Karpas-422 (cell line): ENCODE measurements around the gene IFI27. TPM values are rescaled to one million over a fixed set of nuclear protein-coding genes. Genes with fewer than 3 reads are reported as not detected.
"Not testable (repeated sequence)": the region's sequence is repeated elsewhere in the genome, so short reads cannot be mapped to it uniquely, and the experiment has no call there.

Source experiments
- DNase-seq: peaks from one replicate; pipeline ENCODE4 v3.0.0-alpha.2; 2015
- H2AFZ ChIP-seq: fragments of 200-600 bp; sonication (generic); 2 replicates; pipeline ENCODE4 v1.6.1; 2014; ENCODE audit warnings: antibody characterized with exemption, low read length, mixed read lengths
- H3K27ac ChIP-seq: fragments of 200-600 bp; sonication (generic); 2 replicates; pipeline ENCODE4 v1.5.1; 2014; ENCODE audit warnings: mild to moderate bottlenecking, low read length, moderate library complexity
- H3K27me3 ChIP-seq: fragments of 200-600 bp; sonication (generic); 2 replicates; pipeline ENCODE4 v1.6.1; 2014; ENCODE audit warnings: low read length, mixed read lengths
- H3K36me3 ChIP-seq: fragments of 200-600 bp; sonication (generic); 2 replicates; pipeline ENCODE4 v1.6.1; 2014; ENCODE audit warnings: low read length, mixed read lengths; ENCODE audit not compliant: insufficient read depth
- H3K4me1 ChIP-seq: fragments of 200-600 bp; sonication (generic); 2 replicates; pipeline ENCODE4 v1.6.1; 2014; ENCODE audit warnings: mild to moderate bottlenecking, low read length, mixed read lengths
- H3K4me2 ChIP-seq: fragments of 200-600 bp; sonication (generic); 2 replicates; pipeline ENCODE4 v1.6.1; 2014; ENCODE audit warnings: low read length, low read depth, mild to moderate bottlenecking; ENCODE audit not compliant: poor library complexity, severe bottlenecking
- H3K4me3 ChIP-seq: fragments of 200-600 bp; sonication (generic); 2 replicates; pipeline ENCODE4 v1.5.1; 2014; ENCODE audit warnings: mild to moderate bottlenecking, antibody characterized with exemption, low read length, mixed read lengths
- H3K79me2 ChIP-seq: fragments of 200-600 bp; sonication (generic); 2 replicates; pipeline ENCODE4 v1.6.1; 2014; ENCODE audit warnings: mild to moderate bottlenecking, low read length, mixed read lengths
- H3K9ac ChIP-seq: fragments of 200-600 bp; sonication (generic); 2 replicates; pipeline ENCODE4 v1.6.0; 2014; ENCODE audit warnings: low read length
- H3K9me2 ChIP-seq: fragments of 200-600 bp; sonication (generic), shearing (Covaris generic); replicated peaks from 2 replicates; pipeline ENCODE4 v1.6.0; 2014; ENCODE audit warnings: mild to moderate bottlenecking, low read length, moderate library complexity; ENCODE audit not compliant: insufficient read depth
- H3K9me3 ChIP-seq: fragments of 300-700, 200-600 bp; sonication (generic); 2 replicates; pipeline ENCODE4 v1.6.1; 2014; ENCODE audit warnings: low read length, mixed read lengths
- H4K20me1 ChIP-seq: fragments of 200-600 bp; sonication (generic); 2 replicates; pipeline ENCODE4 v1.6.1; 2014; ENCODE audit warnings: mild to moderate bottlenecking, antibody characterized with exemption, low read length, low read depth; ENCODE audit not compliant: insufficient read depth
- total RNA-seq: library from RNA; depleted of rRNA; stranded (reverse); fragments of >200 nt; shearing (Covaris generic); gene quantifications from 2 replicates; pipeline ENCODE4 v1.2.3, GENCODE V29; 2014; ENCODE audit warnings: low replicate concordance

Gene IFI27
- total RNA-seq, 1 experiment from 2014 or later = 0.48 TPM

DNA sequence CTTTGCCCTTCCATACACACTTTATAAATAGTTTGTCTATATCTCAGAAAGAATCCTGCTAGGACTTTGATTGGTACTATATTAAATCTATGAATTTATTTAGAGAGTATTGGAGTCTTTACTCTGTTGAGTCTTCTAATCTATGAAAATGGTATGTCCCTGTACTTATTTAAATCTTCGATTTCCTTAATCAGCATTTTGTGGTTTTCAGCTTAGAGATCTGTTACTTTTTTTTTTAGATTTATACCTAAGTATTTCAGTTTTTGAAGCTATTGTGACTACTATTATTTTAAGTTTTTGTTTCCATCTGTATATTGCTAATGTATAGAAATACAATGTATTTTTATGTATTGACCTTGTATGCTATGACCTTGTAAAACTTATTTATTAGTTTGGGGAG is 32.3 kb downstream of the IFI27 start:
- Histone ChIP-seq H2AFZ (no peak overlapping the region), H3K4me3 (no peak overlapping the region), H3K27ac (no peak overlapping the region), H3K9me2 (no peaks in the 10 kb centered on the region), H3K36me3 (no peaks in the 10 kb centered on the region), H3K4me1 (no peaks in the 10 kb centered on the region), H3K9ac (no peak overlapping the region), H3K27me3 (no peaks in the 10 kb centered on the region), H3K4me2 (no peak overlapping the region), H4K20me1 (no peaks in the 10 kb centered on the region), H3K79me2 (no peaks in the 10 kb centered on the region), H3K9me3 (no peaks in the 10 kb centered on the region)
- DNase-seq = no peak

- H3K27ac ChIP-seq = no peak overlapping the region
- peak; percentile 75 for DNase-seq
- no peaks in the 10 kb centered on the region for H3K9me2 ChIP-seq
- no peaks in the 10 kb centered on the region for H3K9me3 ChIP-seq
- no peak overlapping the region for H3K9ac ChIP-seq
- H4K20me1 ChIP-seq = no peaks in the 10 kb centered on the region
- H2AFZ ChIP-seq = no peak overlapping the region
- no peaks in the 10 kb centered on the region for H3K79me2 ChIP-seq
- no peak overlapping the region for H3K4me2 ChIP-seq
- H3K27me3 ChIP-seq = no peaks in the 10 kb centered on the region
- no peaks in the 10 kb centered on the region for H3K4me1 ChIP-seq
- H3K4me3 ChIP-seq = no peak overlapping the region
- H3K36me3 ChIP-seq = no peaks in the 10 kb centered on the region
Observed at GRCh38 chr14:94143239-94143638, 32.7 kb downstream of the IFI27 start.

- H3K9me2 ChIP-seq = no peaks in the 10 kb centered on the region
- H3K36me3 ChIP-seq = no peaks in the 10 kb centered on the region
- DNase-seq = no peak
- no peaks in the 10 kb centered on the region for H3K79me2 ChIP-seq
- no peaks in the 10 kb centered on the region for H3K27me3 ChIP-seq
- H3K27ac ChIP-seq = no peak overlapping the region
- H3K9me3 ChIP-seq = no peaks in the 10 kb centered on the region
- H3K4me2 ChIP-seq = no peak overlapping the region
- no peak overlapping the region for H3K4me3 ChIP-seq
- no peaks in the 10 kb centered on the region for H3K4me1 ChIP-seq
- H4K20me1 ChIP-seq = no peaks in the 10 kb centered on the region
- no peak overlapping the region for H2AFZ ChIP-seq
- H3K9ac ChIP-seq = no peak overlapping the region
Observed at GRCh38 chr14:94143711-94144110, 33.2 kb downstream of the IFI27 start.

DNA sequence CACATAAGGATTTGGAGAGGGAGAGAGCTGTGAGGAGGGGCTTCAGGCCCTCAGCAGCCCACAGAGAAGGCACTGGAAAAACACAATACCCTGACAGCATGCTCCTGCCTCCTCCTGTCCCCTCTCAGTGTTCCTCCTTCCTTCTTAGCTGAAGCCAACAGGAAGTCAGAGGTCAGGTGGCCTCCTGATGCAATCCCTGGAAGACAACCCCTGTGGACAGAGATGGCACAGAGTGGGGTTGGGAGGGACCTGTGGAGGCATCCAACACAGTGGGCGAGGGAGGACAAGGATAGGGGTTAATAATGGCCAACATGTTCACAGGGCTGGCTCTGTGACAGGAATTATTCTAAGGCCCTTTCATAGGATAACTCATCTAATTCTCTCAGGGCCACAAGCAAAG is 34.2 kb downstream of the IFI27 start:
- Histone ChIP-seq H3K9ac (no peak overlapping the region), H3K9me2 (no peaks in the 10 kb centered on the region), H4K20me1 (no peaks in the 10 kb centered on the region), H3K4me2 (no peak overlapping the region), H3K4me1 (no peaks in the 10 kb centered on the region), H3K27ac (no peak overlapping the region), H3K79me2 (no peaks in the 10 kb centered on the region), H3K36me3 (no peaks in the 10 kb centered on the region), H3K9me3 (no peaks in the 10 kb centered on the region), H3K27me3 (no peaks in the 10 kb centered on the region), H2AFZ (no peak overlapping the region), H3K4me3 (no peak overlapping the region)
- no peak for DNase-seq

DNA sequence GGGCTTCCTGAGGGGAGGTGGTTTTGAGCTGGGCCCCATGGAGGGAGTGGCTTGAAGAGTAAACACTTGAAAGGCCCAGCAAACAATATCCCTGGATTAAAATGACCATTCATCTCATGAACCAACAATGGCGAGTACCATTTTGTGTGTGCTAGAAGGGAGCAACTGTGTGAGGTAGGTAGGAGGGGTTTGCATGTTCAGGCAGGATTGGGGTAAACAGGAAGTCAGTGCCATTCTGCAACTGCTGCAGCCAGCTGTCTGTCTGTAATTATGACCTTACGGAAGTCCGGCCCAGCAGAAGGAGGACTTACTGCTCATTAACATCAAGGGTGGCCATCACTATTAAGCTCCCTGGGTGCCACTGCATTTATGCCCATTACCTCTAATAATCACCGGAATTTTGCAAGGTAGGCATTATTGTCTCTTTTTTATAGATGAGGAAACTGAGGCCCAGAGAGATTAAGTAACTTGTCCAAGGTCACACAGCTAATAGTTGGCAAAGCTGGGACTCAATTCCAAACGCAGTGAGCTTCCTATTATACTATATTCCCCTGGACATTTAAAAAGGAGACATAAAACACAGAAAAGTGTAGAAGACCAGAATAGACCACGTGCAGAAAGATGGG is 35.5 kb downstream of the IFI27 start:
- Histone ChIP-seq H3K79me2 (no peaks in the 10 kb centered on the region), H3K27ac (no peak overlapping the region), H3K9ac (no peak overlapping the region), H4K20me1 (no peaks in the 10 kb centered on the region), H3K27me3 (no peaks in the 10 kb centered on the region), H3K4me2 (no peak overlapping the region), H3K4me3 (no peak overlapping the region), H3K9me3 (no peaks in the 10 kb centered on the region), H3K4me1 (no peaks in the 10 kb centered on the region), H3K36me3 (no peaks in the 10 kb centered on the region), H2AFZ (no peak overlapping the region), H3K9me2 (no peaks in the 10 kb centered on the region)
- DNase-seq = no peak

DNA sequence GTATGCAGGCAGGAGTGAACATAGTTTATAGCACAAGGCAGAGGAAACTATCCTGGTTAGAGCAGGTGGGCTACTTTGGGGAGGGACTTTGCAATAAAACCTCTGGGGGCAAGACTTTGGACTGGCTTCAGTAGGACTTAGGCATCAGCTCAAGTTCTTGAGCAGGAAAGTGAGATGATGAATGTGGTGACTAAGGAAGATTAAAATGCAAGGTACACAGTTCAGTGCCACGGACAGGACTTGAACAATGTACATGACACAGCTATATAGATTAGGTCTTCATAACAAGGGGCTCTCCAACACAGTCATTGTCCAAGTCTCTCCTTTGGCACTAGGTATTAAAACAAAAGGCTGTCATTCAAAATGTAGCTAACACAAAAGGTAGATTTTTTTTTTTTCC is 42.1 kb downstream of the IFI27 start:
- Histone ChIP-seq H3K4me1 (no peaks in the 10 kb centered on the region), H3K9ac (no peak overlapping the region), H3K4me2 (no peak overlapping the region), H4K20me1 (no peaks in the 10 kb centered on the region), H3K4me3 (no peak overlapping the region), H3K9me2 (no peaks in the 10 kb centered on the region), H3K27me3 (no peaks in the 10 kb centered on the region), H3K36me3 (no peaks in the 10 kb centered on the region), H3K9me3 (no peaks in the 10 kb centered on the region), H3K79me2 (no peaks in the 10 kb centered on the region), H3K27ac (no peak overlapping the region), H2AFZ (no peak overlapping the region)
- DNase-seq = no peak

DNA sequence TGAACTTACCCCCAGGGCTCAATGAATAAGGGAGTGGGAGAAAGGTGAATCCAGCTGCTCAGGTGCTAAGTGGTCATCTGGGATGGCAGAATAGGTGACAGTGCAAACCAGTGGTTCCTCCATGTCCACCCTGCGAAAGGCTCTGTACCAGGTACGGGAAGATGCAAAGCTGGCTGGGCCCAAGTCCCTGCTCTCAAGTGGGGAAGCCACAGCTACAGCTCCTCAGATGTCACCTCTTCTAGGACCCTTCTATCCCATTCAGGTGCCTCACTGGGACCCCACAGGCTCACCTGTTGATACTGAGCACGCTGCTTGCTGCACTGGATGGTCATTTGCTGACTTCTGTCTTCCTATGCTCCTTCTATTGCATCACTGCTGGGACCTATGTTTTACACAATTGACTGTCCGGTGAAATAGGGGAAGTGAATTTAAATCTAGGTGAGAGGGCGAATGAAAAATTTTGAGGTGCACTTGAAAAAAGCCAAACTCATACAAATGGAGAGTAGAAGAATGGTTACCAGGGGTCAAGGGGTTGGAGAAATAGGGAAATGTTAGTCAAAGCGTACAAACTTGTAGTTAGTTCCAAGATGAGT is 43.3 kb downstream of the IFI27 start:
- H3K9me3 ChIP-seq = no peaks in the 10 kb centered on the region
- H3K4me2 ChIP-seq = no peak overlapping the region
- no peak overlapping the region for H3K4me3 ChIP-seq
- no peaks in the 10 kb centered on the region for H3K4me1 ChIP-seq
- no peak for DNase-seq
- H3K79me2 ChIP-seq = no peaks in the 10 kb centered on the region
- no peak overlapping the region for H3K9ac ChIP-seq
- H4K20me1 ChIP-seq = no peaks in the 10 kb centered on the region
- no peak overlapping the region for H3K27ac ChIP-seq
- H3K36me3 ChIP-seq = no peaks in the 10 kb centered on the region
- no peaks in the 10 kb centered on the region for H3K9me2 ChIP-seq
- H2AFZ ChIP-seq = no peak overlapping the region
- no peaks in the 10 kb centered on the region for H3K27me3 ChIP-seq

- not testable (repeated sequence) for H4K20me1 ChIP-seq, H3K36me3 ChIP-seq, H3K4me3 ChIP-seq, H2AFZ ChIP-seq, H3K27me3 ChIP-seq, DNase-seq, H3K9me3 ChIP-seq, H3K4me1 ChIP-seq, H3K9me2 ChIP-seq, H3K4me2 ChIP-seq, H3K27ac ChIP-seq, H3K9ac ChIP-seq, H3K79me2 ChIP-seq
Observed at GRCh38 chr14:94156143-94156542, 45.6 kb downstream of the IFI27 start.
